Endothelial cell of umbilical vein (primary cell): Measurements from ENCODE around the gene EGF. TPM values are rescaled to one million over a fixed set of nuclear protein-coding genes. Genes with fewer than 3 reads are reported as not detected.

Experiments used
- BruUV-seq: library from RNA; stranded (reverse); fragments of 400-500 nt; replicated peaks from 2 replicates; lab custom pipeline; 2021; lab: Mats Ljungman, UMichigan
- CTCF ChIA-PET: fragments of 300-600, 350-600 bp; sonication (Branson Sonifier 250); formaldehyde crosslinking; loops from one replicate; lab custom pipeline; 2021; ENCODE audit warnings: antibody characterized with exemption, inconsistent platforms; lab: Charles Lee
- POLR2A ChIA-PET: fragments of 300-600, 350-600 bp; sonication (Branson Sonifier 250); formaldehyde crosslinking; loops from one replicate; lab custom pipeline; 2021; ENCODE audit warnings: antibody characterized with exemption, inconsistent platforms; lab: Charles Lee
- DNase-seq: peaks from one replicate; pipeline ENCODE4 v3.0.0-alpha.2; 2011; ENCODE audit warnings: low read depth, low spot score
- FAIRE-seq: peaks from 2 replicates; lab custom pipeline; 2011; peaks lifted over from hg19 to GRCh38; lab: Jason Lieb, UNC
- H2AFZ ChIP-seq: 2 replicates; pipeline ENCODE4 v1.6.0; 2012; ENCODE audit warnings: low read depth, low read length, control low read depth, inconsistent platforms
- H3K27ac ChIP-seq: 2 replicates; pipeline ENCODE4 v1.5.1; 2011; ENCODE audit warnings: low read depth, mild to moderate bottlenecking, control low read depth, low read length, moderate library complexity; ENCODE audit not compliant: insufficient read depth
- H3K27me3 ChIP-seq, 2 experiments: 2 replicates each; pipeline versions ENCODE4 v1.6.0 to v1.6.1; 2011; ENCODE audit warnings: low read length in 2 of 2, mixed read lengths in 1 of 2; ENCODE audit not compliant: control insufficient read depth in 2 of 2, insufficient read depth in 2 of 2
- H3K36me3 ChIP-seq, 2 experiments: 2 replicates in 1 of 2; 3 replicates in 1 of 2; pipeline ENCODE4 v1.5.1; 2011; ENCODE audit warnings: low read length in 2 of 2, mild to moderate bottlenecking in 1 of 2, moderate library complexity in 1 of 2; ENCODE audit not compliant: control insufficient read depth in 2 of 2, insufficient read depth in 2 of 2; ENCODE audit errors: extremely low read depth in 1 of 2
- H3K4me1 ChIP-seq: 3 replicates; pipeline ENCODE4 v1.5.1; 2011; ENCODE audit warnings: mild to moderate bottlenecking, low read length; ENCODE audit not compliant: control insufficient read depth, insufficient read depth; ENCODE audit errors: extremely low read depth
- H3K4me2 ChIP-seq: 2 replicates; pipeline ENCODE4 v1.6.1; 2011; ENCODE audit warnings: low read length, control low read depth, mixed read lengths; ENCODE audit not compliant: insufficient read depth
- H3K4me3 ChIP-seq, 3 experiments: fragments of 200-600 bp in 1 of 3; sonication (generic), shearing (Covaris generic) in 1 of 3; replicated peaks in 1 of 3; 2 replicates each; pipeline ENCODE4 v1.5.1; 2011 to 2016; ENCODE audit warnings: control low read depth in 3 of 3, low read length in 3 of 3, mild to moderate bottlenecking in 2 of 3, inconsistent platforms in 1 of 3, low read depth in 1 of 3, moderate library complexity in 1 of 3; ENCODE audit not compliant: insufficient read depth in 1 of 3
- H3K79me2 ChIP-seq: 2 replicates; pipeline ENCODE4 v1.6.0; 2012; ENCODE audit warnings: low read length, inconsistent platforms; ENCODE audit not compliant: control insufficient read depth, insufficient read depth
- H3K9ac ChIP-seq: replicated peaks from 2 replicates; pipeline ENCODE3; 2011; ENCODE audit warnings: low read length, control low read depth; ENCODE audit not compliant: insufficient read depth; ENCODE audit errors: extremely low read depth
- H3K9me1 ChIP-seq: replicated peaks from 3 replicates; pipeline ENCODE4 v1.6.0; 2011; ENCODE audit warnings: mild to moderate bottlenecking, low read length; ENCODE audit not compliant: control insufficient read depth, insufficient read depth; ENCODE audit errors: extremely low read depth
- H3K9me3 ChIP-seq: replicated peaks from 2 replicates; pipeline ENCODE4 v1.5.1; 2012; ENCODE audit warnings: low read length, inconsistent platforms; ENCODE audit not compliant: control insufficient read depth, insufficient read depth
- H4K20me1 ChIP-seq: replicated peaks from 2 replicates; pipeline ENCODE3; 2011; ENCODE audit warnings: mild to moderate bottlenecking, low read length; ENCODE audit not compliant: control insufficient read depth, insufficient read depth; ENCODE audit errors: extremely low read depth
- FOS ChIP-seq: IDR thresholded peaks from 2 replicates; pipeline ENCODE4 v1.6.1; 2011; ENCODE audit warnings: mild to moderate bottlenecking, low read length, moderate library complexity, borderline replicate concordance; ENCODE audit not compliant: insufficient read depth
- GATA2 ChIP-seq: IDR thresholded peaks from 2 replicates; pipeline ENCODE4 v1.7.0; 2011; ENCODE audit warnings: low read depth, mild to moderate bottlenecking, moderate library complexity, mixed read lengths, low read length; ENCODE audit not compliant: insufficient read length, insufficient read depth
- JUN ChIP-seq: IDR thresholded peaks from 2 replicates; pipeline ENCODE4 v1.6.1; 2011; ENCODE audit warnings: borderline replicate concordance, low read depth; ENCODE audit not compliant: insufficient read length, insufficient read depth
- MYC ChIP-seq: IDR thresholded peaks from one replicate; pipeline ENCODE4 v1.6.1; 2011; ENCODE audit warnings: mild to moderate bottlenecking, low read depth, low read length
- POLR2A ChIP-seq: IDR thresholded peaks from 2 replicates; pipeline ENCODE4 v1.6.1; 2012; ENCODE audit warnings: low read depth, mild to moderate bottlenecking, control low read depth, low read length
- POLR2AphosphoS5 ChIP-seq: IDR thresholded peaks from 2 replicates; pipeline ENCODE4 v1.6.1; 2012; ENCODE audit warnings: low read depth, mild to moderate bottlenecking, control low read depth, low read length, moderate library complexity; ENCODE audit not compliant: insufficient read depth
- dilution Hi-C: fragments of 300-500 bp; cut with MboI; formaldehyde crosslinking; loops from one replicate; pipeline ENCODE4 v1.15.0; 2019; ENCODE audit warnings: low sequenced_read_pairs; ENCODE audit not compliant: extremely low pct_ligation_motif_present
- intact Hi-C: fragments of 100-400 bp; cut with micrococcal nuclease; formaldehyde crosslinking; loops from one replicate; pipeline ENCODE4 v1.10.0; 2022
- polyA plus RNA-seq, 4 experiments: library from polyadenylated mRNA; depleted of rRNA in 3 of 4; stranded (reverse) in 3 of 4; unstranded in 1 of 4; fragments of >200 nt; gene quantifications; 2 replicates each; pipeline versions ENCODE4 v1.2.1 to v1.2.3, GENCODE V29; 2011 to 2012; ENCODE audit warnings: missing spikeins in 1 of 4
- total RNA-seq: library from RNA; stranded (reverse); gene quantifications from 2 replicates; pipeline ENCODE4 v1.2.3, GENCODE V29; 2021
- TF ChIP-seq, protein P1 (sequence below), 2 donors: IDR thresholded peaks; 1 replicate in 1 of 2; 2 replicates in 1 of 2; pipeline ENCODE4 v1.5.1; 2011; ENCODE audit warnings: low read length in 2 of 2, mild to moderate bottlenecking in 2 of 2, moderate library complexity in 2 of 2, control low read depth in 1 of 2, inconsistent platforms in 1 of 2, low read depth in 1 of 2; ENCODE audit not compliant: insufficient read depth in 1 of 2; ENCODE audit errors: extremely low read depth in 1 of 2

The EGF gene
- total and polyA plus RNA-seq, 2 donors (not counting 3 experiments of a cell fraction or from before 2014, with no cell fraction given), result not detected

DNA sequence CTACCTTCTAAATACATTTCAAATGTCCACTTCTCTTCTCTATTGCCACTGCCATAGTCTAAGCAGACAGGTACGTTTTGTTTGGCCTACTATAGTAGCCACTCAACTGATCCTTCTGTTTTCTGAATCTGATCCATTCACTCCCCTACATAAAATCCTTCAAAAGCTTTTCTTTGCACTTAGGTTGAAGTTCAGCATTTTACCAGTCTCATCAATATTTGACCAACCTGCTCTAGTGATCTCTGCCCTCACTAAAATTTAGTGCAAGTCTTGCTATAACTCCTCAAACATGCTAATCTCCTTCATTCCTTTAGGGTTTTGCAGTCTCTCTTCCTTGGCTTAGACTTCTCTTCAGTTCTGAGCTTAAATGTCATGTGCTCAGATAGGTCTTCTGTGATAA is 33.4 kb downstream of the EGF start:
- intact Hi-C loops, result no loop called here
- no peaks in the 10 kb centered on the region for H4K20me1 ChIP-seq
- BruUV-seq, result no TSS peak
- no peak overlapping the region for H3K4me3 ChIP-seq
- H2AFZ ChIP-seq, result no peak overlapping the region
- CTCF ChIA-PET, result no interaction called here
- no peak overlapping the region for H3K4me2 ChIP-seq
- no peaks in the 10 kb centered on the region for H3K9me3 ChIP-seq
- no peaks in the 10 kb centered on the region for H3K36me3 ChIP-seq
- H3K9ac ChIP-seq, result no peak overlapping the region
- POLR2A ChIA-PET, result no interaction called here
- no peaks in the 10 kb centered on the region for H3K79me2 ChIP-seq
- no peaks in the 10 kb centered on the region for H3K9me1 ChIP-seq
- DNase-seq (no peak), FAIRE-seq (no peak)
- dilution Hi-C loops, result no loop called here
- H3K4me1 ChIP-seq, result no peaks in the 10 kb centered on the region
- no peak for TF ChIP-seq MYC
- TF ChIP-seq POLR2A, result no peak
- TF ChIP-seq, protein P1, sequence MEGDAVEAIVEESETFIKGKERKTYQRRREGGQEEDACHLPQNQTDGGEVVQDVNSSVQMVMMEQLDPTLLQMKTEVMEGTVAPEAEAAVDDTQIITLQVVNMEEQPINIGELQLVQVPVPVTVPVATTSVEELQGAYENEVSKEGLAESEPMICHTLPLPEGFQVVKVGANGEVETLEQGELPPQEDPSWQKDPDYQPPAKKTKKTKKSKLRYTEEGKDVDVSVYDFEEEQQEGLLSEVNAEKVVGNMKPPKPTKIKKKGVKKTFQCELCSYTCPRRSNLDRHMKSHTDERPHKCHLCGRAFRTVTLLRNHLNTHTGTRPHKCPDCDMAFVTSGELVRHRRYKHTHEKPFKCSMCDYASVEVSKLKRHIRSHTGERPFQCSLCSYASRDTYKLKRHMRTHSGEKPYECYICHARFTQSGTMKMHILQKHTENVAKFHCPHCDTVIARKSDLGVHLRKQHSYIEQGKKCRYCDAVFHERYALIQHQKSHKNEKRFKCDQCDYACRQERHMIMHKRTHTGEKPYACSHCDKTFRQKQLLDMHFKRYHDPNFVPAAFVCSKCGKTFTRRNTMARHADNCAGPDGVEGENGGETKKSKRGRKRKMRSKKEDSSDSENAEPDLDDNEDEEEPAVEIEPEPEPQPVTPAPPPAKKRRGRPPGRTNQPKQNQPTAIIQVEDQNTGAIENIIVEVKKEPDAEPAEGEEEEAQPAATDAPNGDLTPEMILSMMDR (IDR thresholded peaks at IDR 0.05; ENCODE audit: extremely low read depth in 1 of 2, insufficient read depth in 1 of 2, low read depth in 1 of 2, low read length in 2 of 2), result no peak
- no peak for TF ChIP-seq POLR2AphosphoS5
- no peak for TF ChIP-seq JUN
- H3K27ac ChIP-seq, result no peak overlapping the region
- no peaks in the 10 kb centered on the region for H3K27me3 ChIP-seq

DNA sequence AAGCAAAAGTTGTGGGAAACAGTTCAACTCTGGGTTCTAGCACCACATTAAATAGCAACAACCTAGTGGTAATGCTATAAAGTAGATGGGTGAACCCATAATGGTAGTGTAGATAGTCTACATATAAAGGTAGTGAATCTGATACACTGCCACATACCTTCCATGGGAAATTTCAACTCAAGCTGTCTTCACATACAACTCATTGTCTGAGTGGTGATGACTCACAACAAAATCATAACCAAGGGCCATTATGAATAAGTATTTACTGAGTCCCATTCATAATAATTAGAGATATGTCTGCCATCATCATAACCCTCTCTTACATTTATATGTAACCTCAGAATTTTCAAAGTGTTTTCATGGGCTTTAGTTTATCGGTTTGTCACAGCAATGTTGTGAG is 34.8 kb downstream of the EGF start:
- Histone ChIP-seq H3K27ac (no peak overlapping the region), H3K36me3 (no peaks in the 10 kb centered on the region), H3K9me3 (no peaks in the 10 kb centered on the region), H3K4me2 (no peak overlapping the region), H3K4me1 (no peaks in the 10 kb centered on the region), H3K79me2 (no peaks in the 10 kb centered on the region), H3K27me3 (no peaks in the 10 kb centered on the region), H4K20me1 (no peaks in the 10 kb centered on the region), H3K4me3 (no peak overlapping the region), H3K9ac (no peak overlapping the region), H3K9me1 (no peaks in the 10 kb centered on the region), H2AFZ (no peak overlapping the region)
- CTCF ChIA-PET, result no interaction called here
- TF ChIP-seq GATA2 (no peak), FOS (peak; percentile 39)
- BruUV-seq, result no TSS peak
- intact Hi-C loops (no loop called here), dilution Hi-C loops (no loop called here)
- DNase-seq (no peak), FAIRE-seq (no peak)
- POLR2A ChIA-PET, result no interaction called here
